ENCODE data around the gene NUP93.

NUP93 gene

GRCh38 chr16:56894331-56894917 is 164.5 kb downstream of the NUP93 start:
- no peak for DNase-seq (ENCODE audit: low spot score)

GRCh38 chr16:56895813-56896212 is 165.9 kb downstream of the NUP93 start:
- DNase-seq (ENCODE audit: low spot score), result no peak

- DNase-seq (ENCODE audit: low spot score), result no peak
Observed at GRCh38 chr16:56896244-56896643, 166.3 kb downstream of the NUP93 start.

GRCh38 chr16:56897026-56897799 is 167.3 kb downstream of the NUP93 start:
- DNase-seq (ENCODE audit: low spot score), result no peak

GRCh38 chr16:56898847-56899246 is 168.9 kb downstream of the NUP93 start:
- DNase-seq (ENCODE audit: low spot score), result no peak
